Muscle layer of duodenum (tissue), 2 donors: Measurements from ENCODE around the gene TMEM176B.

Experiments used
- H3K27ac ChIP-seq: one replicate; pipeline ENCODE4 v1.7.0; 2013; ENCODE audit warnings: mild to moderate bottlenecking, low read length
- H3K27me3 ChIP-seq: one replicate; pipeline ENCODE4 v1.7.0; 2013; ENCODE audit warnings: low read depth, mild to moderate bottlenecking, control low read depth, low read length
- H3K36me3 ChIP-seq, 2 donors: one replicate each; pipeline ENCODE4 v1.7.0; 2013; ENCODE audit warnings: low read length in 2 of 2, control low read depth in 1 of 2, mild to moderate bottlenecking in 1 of 2; ENCODE audit not compliant: insufficient read depth in 2 of 2, control insufficient read depth in 1 of 2
- H3K4me1 ChIP-seq, 2 donors: one replicate each; pipeline ENCODE4 v1.7.0; 2013; ENCODE audit warnings: low read length in 2 of 2, mild to moderate bottlenecking in 2 of 2, control low read depth in 1 of 2, moderate library complexity in 1 of 2; ENCODE audit not compliant: insufficient read depth in 2 of 2, control insufficient read depth in 1 of 2
- H3K4me3 ChIP-seq, 2 donors: one replicate each; pipeline ENCODE4 v1.7.0; 2013; ENCODE audit warnings: low read length in 2 of 2, low read depth in 1 of 2, mild to moderate bottlenecking in 1 of 2
- H3K9me3 ChIP-seq, 2 donors: one replicate each; pipeline ENCODE4 v1.7.0; 2013; ENCODE audit warnings: low read length in 2 of 2, control low read depth in 1 of 2, mild to moderate bottlenecking in 1 of 2; ENCODE audit not compliant: control insufficient read depth in 1 of 2
- donor health status: healthy.

Gene TMEM176B

GRCh38 chr7:150745086-150745485 lies 55.1 kb downstream of the TMEM176B start:
- Histone ChIP-seq H3K27ac (no peak overlapping the region), H3K4me3 (no peak overlapping the region), H3K27me3 (no peaks in the 10 kb centered on the region), H3K36me3 (no peaks in the 10 kb centered on the region), H3K4me1 (peaks cover 0 to 36% of the 10 kb centered on the region in 2 donors), H3K9me3 (no peaks in the 10 kb centered on the region)

GRCh38 chr7:150744041-150744656 lies 56.0 kb downstream of the TMEM176B start:
- Histone ChIP-seq H3K4me1 (peaks cover 0 to 36% of the 10 kb centered on the region in 2 donors), H3K27ac (no peak overlapping the region), H3K27me3 (no peaks in the 10 kb centered on the region), H3K36me3 (no peaks in the 10 kb centered on the region), H3K4me3 (no peak overlapping the region), H3K9me3 (no peaks in the 10 kb centered on the region)

GRCh38 chr7:150742286-150742968 lies 57.7 kb downstream of the TMEM176B start:
- no peaks in the 10 kb centered on the region for H3K9me3 ChIP-seq
- H3K27me3 ChIP-seq = no peaks in the 10 kb centered on the region
- no peak overlapping the region for H3K27ac ChIP-seq
- peaks cover 0 to 36% of the 10 kb centered on the region in 2 donors for H3K4me1 ChIP-seq
- H3K4me3 ChIP-seq = no peak overlapping the region
- no peaks in the 10 kb centered on the region for H3K36me3 ChIP-seq
